GM11168 (cell line): ENCODE measurements around the gene DBF4B.
"Not testable (repeated sequence)": the region's sequence is repeated elsewhere in the genome, so short reads cannot be mapped to it uniquely, and the experiment has no call there.

ENCODE experiments used
- in situ Hi-C: fragments of 300-500 bp; cut with MboI; formaldehyde crosslinking; loops from one replicate; pipeline ENCODE4 v1.12.0; 2022; ENCODE audit warnings: low sequenced_read_pairs; ENCODE audit not compliant: unreplicated experiment

DBF4B gene

GRCh38 chr17:44726121-44726520, 17.7 kb downstream of the DBF4B start:
- in situ Hi-C loops = not testable (repeated sequence)

GRCh38 chr17:44733753-44734152, 25.3 kb downstream of the DBF4B start:
- in situ Hi-C loops = no loop called here

GRCh38 chr17:44734272-44734671, 25.8 kb downstream of the DBF4B start:
- in situ Hi-C loops = no loop called here

- in situ Hi-C loops = no loop called here
These were observed 28.2 kb downstream of the DBF4B start for GRCh38 chr17:44736551-44737240.

- in situ Hi-C loops = no loop called here
These were observed 29.9 kb downstream of the DBF4B start for GRCh38 chr17:44738214-44738906.

GRCh38 chr17:44741316-44741715, 32.9 kb downstream of the DBF4B start:
- in situ Hi-C loops = no loop called here

GRCh38 chr17:44745301-44745700, 36.8 kb downstream of the DBF4B start:
- in situ Hi-C loops = no loop called here

- in situ Hi-C loops = not testable (repeated sequence)
These were observed 37.3 kb downstream of the DBF4B start for GRCh38 chr17:44745738-44746137.

GRCh38 chr17:44747566-44747965, 39.1 kb downstream of the DBF4B start:
- in situ Hi-C loops = no loop called here

- in situ Hi-C loops = no loop called here
These were observed 40.9 kb downstream of the DBF4B start for GRCh38 chr17:44749076-44749979.

GRCh38 chr17:44749980-44750318, 41.5 kb downstream of the DBF4B start:
- in situ Hi-C loops = no loop called here

GRCh38 chr17:44751331-44751730, 42.9 kb downstream of the DBF4B start:
- in situ Hi-C loops = no loop called here

GRCh38 chr17:44751806-44752205, 43.3 kb downstream of the DBF4B start:
- in situ Hi-C loops = no loop called here

- in situ Hi-C loops = no loop called here
These were observed 44.7 kb downstream of the DBF4B start for GRCh38 chr17:44752953-44753861.

GRCh38 chr17:44754276-44754675, 45.8 kb downstream of the DBF4B start:
- in situ Hi-C loops = no loop called here

GRCh38 chr17:44755180-44755579, 46.7 kb downstream of the DBF4B start:
- in situ Hi-C loops = not testable (repeated sequence)

GRCh38 chr17:44757045-44757917, 48.8 kb downstream of the DBF4B start:
- in situ Hi-C loops = no loop called here

GRCh38 chr17:44757918-44758413, 49.5 kb downstream of the DBF4B start:
- in situ Hi-C loops = no loop called here
